Neural progenitor cell (in vitro differentiated cells): ENCODE data around the gene NUTF2. TPM values are rescaled to one million over a fixed set of nuclear protein-coding genes. Genes with fewer than 3 reads are reported as not detected.

Experiments
- DNase-seq: peaks from one replicate; pipeline ENCODE4 v3.0.0-alpha.2; 2016; ENCODE audit warnings: low spot score
- H2AFZ ChIP-seq: fragments of 200-600 bp; sonication (generic); replicated peaks from 2 replicates; pipeline ENCODE4 v1.6.1; 2016; ENCODE audit warnings: antibody characterized with exemption
- H3F3A ChIP-seq: fragments of 200-600 bp; sonication (generic); 2 replicates; pipeline ENCODE4 v1.6.1; 2016; ENCODE audit warnings: antibody characterized with exemption, low read depth
- H3K27ac ChIP-seq: fragments of 200-600 bp; sonication (generic); 2 replicates; pipeline ENCODE4 v1.5.1; 2016; ENCODE audit warnings: mild to moderate bottlenecking
- H3K27me3 ChIP-seq: fragments of 200-600 bp; sonication (generic); 2 replicates; pipeline ENCODE4 v1.6.1; 2016; ENCODE audit warnings: mild to moderate bottlenecking, moderate library complexity
- H3K36me3 ChIP-seq: fragments of 200-600 bp; sonication (generic); 2 replicates; pipeline ENCODE4 v1.5.1; 2016
- H3K4me1 ChIP-seq: fragments of 200-600 bp; sonication (generic); 2 replicates; pipeline ENCODE4 v1.6.1; 2016; ENCODE audit warnings: mixed run types
- H3K4me2 ChIP-seq: fragments of 200-600 bp; sonication (generic); 2 replicates; pipeline ENCODE4 v1.6.1; 2016
- H3K4me3 ChIP-seq: fragments of 200-600 bp; sonication (generic); 2 replicates; pipeline ENCODE4 v1.5.1; 2016
- H3K79me2 ChIP-seq: fragments of 200-600 bp; sonication (generic); 2 replicates; pipeline ENCODE4 v1.6.1; 2016; ENCODE audit warnings: low read depth
- H3K9ac ChIP-seq: fragments of 200-600 bp; sonication (generic); 2 replicates; pipeline ENCODE4 v1.6.1; 2016
- H3K9me3 ChIP-seq: fragments of 200-600 bp; sonication (generic); 2 replicates; pipeline ENCODE4 v1.5.1; 2016; ENCODE audit warnings: low read depth
- H4K20me1 ChIP-seq: fragments of 200-600 bp; sonication (generic); 2 replicates; pipeline ENCODE4 v1.6.1; 2016; ENCODE audit warnings: low read depth
- H3K27ac Mint-ChIP-seq: 3 replicates; pipeline ENCODE4 v1.8.0; 2021; ENCODE audit warnings: mixed read lengths
- H3K27me3 Mint-ChIP-seq: 2 replicates; pipeline ENCODE4 v1.8.0; 2022; ENCODE audit warnings: low read depth, mild to moderate bottlenecking, inconsistent platforms, moderate library complexity, mixed read lengths; ENCODE audit not compliant: insufficient read depth
- H3K36me3 Mint-ChIP-seq: 3 replicates; pipeline ENCODE4 v1.8.0; 2021; ENCODE audit warnings: mixed read lengths
- H3K4me1 Mint-ChIP-seq: 3 replicates; pipeline ENCODE4 v1.8.0; 2021; ENCODE audit warnings: mixed read lengths
- H3K4me3 Mint-ChIP-seq: 3 replicates; pipeline ENCODE4 v1.8.0; 2021; ENCODE audit warnings: mild to moderate bottlenecking, moderate library complexity, mixed read lengths
- H3K9me3 Mint-ChIP-seq: 3 replicates; pipeline ENCODE4 v1.8.0; 2020; ENCODE audit warnings: mixed read lengths
- EZH2 ChIP-seq: fragments of 200-600 bp; sonication (generic); IDR thresholded peaks from 2 replicates; pipeline ENCODE4 v1.6.1; 2017; ENCODE audit warnings: antibody characterized with exemption, mild to moderate bottlenecking, moderate library complexity
- EZH2phosphoT487 ChIP-seq: fragments of 200-600 bp; sonication (generic); IDR thresholded peaks from 2 replicates; pipeline ENCODE4 v1.6.1; 2017; ENCODE audit warnings: antibody characterized with exemption
- total RNA-seq: library from RNA; depleted of rRNA; stranded (reverse); fragments of >200 nt; gene quantifications from 2 replicates; pipeline ENCODE4 v1.2.3, GENCODE V29; 2015; ENCODE audit warnings: low replicate concordance
- TF ChIP-seq, protein P1 (sequence below): fragments of 200-600 bp; sonication (generic); IDR thresholded peaks from 2 replicates; pipeline ENCODE4 v1.5.1; 2017; ENCODE audit warnings: antibody characterized with exemption, mild to moderate bottlenecking

The NUTF2 gene
- total RNA-seq, 1 donor from 2014 or later = 133 TPM

GRCh38 chr16:67878846-67879245 is 32.1 kb downstream of the NUTF2 start:
- H3K9ac ChIP-seq = no peak overlapping the region
- DNase-seq = no peak
- H4K20me1 ChIP-seq = peaks cover 21% of the 10 kb centered on the region
- no peaks in the 10 kb centered on the region for H3K27me3 ChIP-seq
- no peak overlapping the region for H3K27ac ChIP-seq
- Mint-ChIP-seq H3K4me3 (no peak overlapping the region), H3K36me3 (peaks cover 15% of the 10 kb centered on the region), H3K27ac (no peak overlapping the region), H3K9me3 (no peaks in the 10 kb centered on the region), H3K27me3 (peaks cover 2% of the 10 kb centered on the region), H3K4me1 (peaks cover 14% of the 10 kb centered on the region)
- H3K4me3 ChIP-seq = no peak overlapping the region
- no peak overlapping the region for H3K4me2 ChIP-seq
- H3K9me3 ChIP-seq = no peaks in the 10 kb centered on the region
- H3K4me1 ChIP-seq = peaks cover 3% of the 10 kb centered on the region
- H3K79me2 ChIP-seq = peaks cover 22% of the 10 kb centered on the region
- no peaks in the 10 kb centered on the region for H3K36me3 ChIP-seq
- TF ChIP-seq EZH2 = no peak
- no peak for TF ChIP-seq EZH2phosphoT487
- TF ChIP-seq, protein P1, sequence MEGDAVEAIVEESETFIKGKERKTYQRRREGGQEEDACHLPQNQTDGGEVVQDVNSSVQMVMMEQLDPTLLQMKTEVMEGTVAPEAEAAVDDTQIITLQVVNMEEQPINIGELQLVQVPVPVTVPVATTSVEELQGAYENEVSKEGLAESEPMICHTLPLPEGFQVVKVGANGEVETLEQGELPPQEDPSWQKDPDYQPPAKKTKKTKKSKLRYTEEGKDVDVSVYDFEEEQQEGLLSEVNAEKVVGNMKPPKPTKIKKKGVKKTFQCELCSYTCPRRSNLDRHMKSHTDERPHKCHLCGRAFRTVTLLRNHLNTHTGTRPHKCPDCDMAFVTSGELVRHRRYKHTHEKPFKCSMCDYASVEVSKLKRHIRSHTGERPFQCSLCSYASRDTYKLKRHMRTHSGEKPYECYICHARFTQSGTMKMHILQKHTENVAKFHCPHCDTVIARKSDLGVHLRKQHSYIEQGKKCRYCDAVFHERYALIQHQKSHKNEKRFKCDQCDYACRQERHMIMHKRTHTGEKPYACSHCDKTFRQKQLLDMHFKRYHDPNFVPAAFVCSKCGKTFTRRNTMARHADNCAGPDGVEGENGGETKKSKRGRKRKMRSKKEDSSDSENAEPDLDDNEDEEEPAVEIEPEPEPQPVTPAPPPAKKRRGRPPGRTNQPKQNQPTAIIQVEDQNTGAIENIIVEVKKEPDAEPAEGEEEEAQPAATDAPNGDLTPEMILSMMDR = no peak
- H2AFZ ChIP-seq = no peak overlapping the region
- peaks cover 6% of the 10 kb centered on the region for H3F3A ChIP-seq

- Histone ChIP-seq H3K4me3 (no peak overlapping the region), H3K27me3 (no peaks in the 10 kb centered on the region), H3K27ac (no peak overlapping the region), H3K36me3 (no peaks in the 10 kb centered on the region), H3K4me1 (peaks cover 3% of the 10 kb centered on the region), H3K4me2 (no peak overlapping the region), H2AFZ (no peak overlapping the region), H4K20me1 (peaks cover 21% of the 10 kb centered on the region), H3K79me2 (peaks cover 16% of the 10 kb centered on the region), H3K9me3 (no peaks in the 10 kb centered on the region), H3F3A (peaks cover 12% of the 10 kb centered on the region), H3K9ac (no peak overlapping the region)
- H3K36me3 Mint-ChIP-seq = peaks cover 16% of the 10 kb centered on the region
- H3K27ac Mint-ChIP-seq = no peak overlapping the region
- no peaks in the 10 kb centered on the region for H3K9me3 Mint-ChIP-seq
- TF ChIP-seq EZH2phosphoT487 (no peak), EZH2 (no peak)
- TF ChIP-seq, protein P1 = no peak
- no peak overlapping the region for H3K4me3 Mint-ChIP-seq
- DNase-seq = no peak
- H3K27me3 Mint-ChIP-seq = peaks cover 2% of the 10 kb centered on the region
- H3K4me1 Mint-ChIP-seq = peaks cover 10% of the 10 kb centered on the region
These were observed 32.7 kb downstream of the NUTF2 start for GRCh38 chr16:67879462-67879861.

- peaks cover 17% of the 10 kb centered on the region for H3K36me3 Mint-ChIP-seq
- no peak overlapping the region for H3K9ac ChIP-seq
- peaks cover 23% of the 10 kb centered on the region for H4K20me1 ChIP-seq
- no peak overlapping the region for H3K4me2 ChIP-seq
- H3K4me3 Mint-ChIP-seq = no peak overlapping the region
- no peak for DNase-seq
- H3K27me3 ChIP-seq = no peaks in the 10 kb centered on the region
- peaks cover 15% of the 10 kb centered on the region for H3F3A ChIP-seq
- peaks cover 7% of the 10 kb centered on the region for H3K4me1 ChIP-seq
- no peak overlapping the region for H2AFZ ChIP-seq
- TF ChIP-seq EZH2phosphoT487 = no peak
- H3K36me3 ChIP-seq = no peaks in the 10 kb centered on the region
- peaks cover 9% of the 10 kb centered on the region for H3K4me1 Mint-ChIP-seq
- H3K79me2 ChIP-seq = peaks cover 11% of the 10 kb centered on the region
- H3K4me3 ChIP-seq = no peak overlapping the region
- no peak overlapping the region for H3K27ac ChIP-seq
- H3K9me3 ChIP-seq = no peaks in the 10 kb centered on the region
- no peaks in the 10 kb centered on the region for H3K9me3 Mint-ChIP-seq
- H3K27me3 Mint-ChIP-seq = peaks cover 2% of the 10 kb centered on the region
- H3K27ac Mint-ChIP-seq = no peak overlapping the region
These were observed 33.2 kb downstream of the NUTF2 start for GRCh38 chr16:67879936-67880335.

- peaks cover 4% of the 10 kb centered on the region for H3K79me2 ChIP-seq
- no peak overlapping the region for H3K9ac ChIP-seq
- H3K4me1 Mint-ChIP-seq = peaks cover 4% of the 10 kb centered on the region
- peaks cover 20% of the 10 kb centered on the region for H3F3A ChIP-seq
- H3K4me3 ChIP-seq = no peak overlapping the region
- H3K27me3 Mint-ChIP-seq = peaks cover 2% of the 10 kb centered on the region
- no peak for DNase-seq
- TF ChIP-seq EZH2phosphoT487 = no peak
- TF ChIP-seq, protein P1 = no peak
- TF ChIP-seq EZH2 = no peak
- no peaks in the 10 kb centered on the region for H3K9me3 Mint-ChIP-seq
- H3K4me2 ChIP-seq = no peak overlapping the region
- peaks cover 11% of the 10 kb centered on the region for H3K4me1 ChIP-seq
- no peaks in the 10 kb centered on the region for H3K27me3 ChIP-seq
- H3K27ac Mint-ChIP-seq = no peak overlapping the region
- H3K36me3 Mint-ChIP-seq = peaks cover 17% of the 10 kb centered on the region
- H4K20me1 ChIP-seq = peaks cover 28% of the 10 kb centered on the region
- H2AFZ ChIP-seq = no peak overlapping the region
- no peak overlapping the region for H3K4me3 Mint-ChIP-seq
- no peaks in the 10 kb centered on the region for H3K9me3 ChIP-seq
- H3K27ac ChIP-seq = no peak overlapping the region
- H3K36me3 ChIP-seq = no peaks in the 10 kb centered on the region
These were observed 33.9 kb downstream of the NUTF2 start for GRCh38 chr16:67880584-67880983.
